Bronchial epithelial cell (primary cell): ENCODE measurements around the gene MPST. TPM values are rescaled to one million over a fixed set of nuclear protein-coding genes. Genes with fewer than 3 reads are reported as not detected.

Source experiments
- DNase-seq: peaks from one replicate; pipeline ENCODE4 v3.0.0-alpha.2; 2010; ENCODE audit warnings: low read depth
- FAIRE-seq: peaks from 2 replicates; lab custom pipeline; 2011; peaks lifted over from hg19 to GRCh38; lab: Jason Lieb, UNC
- H3K27me3 ChIP-seq: 2 replicates; pipeline ENCODE4 v1.5.1; 2011; ENCODE audit warnings: low read length; ENCODE audit not compliant: control insufficient read depth, insufficient read depth
- H3K36me3 ChIP-seq: 2 replicates; pipeline ENCODE4 v1.5.1; 2011; ENCODE audit warnings: low read length; ENCODE audit not compliant: control insufficient read depth, insufficient read depth
- H3K4me3 ChIP-seq: 2 replicates; pipeline ENCODE4 v1.5.1; 2011; ENCODE audit warnings: mild to moderate bottlenecking, low read depth, low read length, control low read depth
- CTCF ChIP-seq: IDR thresholded peaks from 2 replicates; pipeline ENCODE4 v1.5.1; 2011; ENCODE audit warnings: mild to moderate bottlenecking, moderate library complexity, low read length, control low read depth, inconsistent platforms; ENCODE audit not compliant: insufficient read depth, severe bottlenecking
- total RNA-seq: library from RNA; depleted of rRNA; stranded (reverse); fragments of >200 nt; gene quantifications from 2 replicates; pipeline ENCODE4 v1.2.1, GENCODE V29; 2014

Gene MPST
- total RNA-seq, 1 donor from 2014 or later, result 121 TPM

- H3K4me3 ChIP-seq, result no peak overlapping the region
- DNase-seq, result no peak
- no peak for FAIRE-seq
- no peaks in the 10 kb centered on the region for H3K36me3 ChIP-seq
- no peaks in the 10 kb centered on the region for H3K27me3 ChIP-seq
- TF ChIP-seq CTCF, result no peak
These were observed 27.5 kb downstream of the MPST start for GRCh38 chr22:37047006-37047405.

GRCh38 chr22:37048133-37048532 is 28.6 kb downstream of the MPST start:
- FAIRE-seq, result no peak

GRCh38 chr22:37049224-37049623 is 29.7 kb downstream of the MPST start:
- DNase-seq (no peak), FAIRE-seq (no peak)
- H3K27me3 ChIP-seq, result no peaks in the 10 kb centered on the region
- no peak for TF ChIP-seq CTCF
- H3K36me3 ChIP-seq, result no peaks in the 10 kb centered on the region
- H3K4me3 ChIP-seq, result no peak overlapping the region

More at GRCh38 chr22:37048133-37048532, 28.6 kb downstream of the MPST start:
- Histone ChIP-seq H3K36me3 (no peaks in the 10 kb centered on the region), H3K27me3 (no peaks in the 10 kb centered on the region), H3K4me3 (no peak overlapping the region)
- DNase-seq, result no peak
- no peak for TF ChIP-seq CTCF

GRCh38 chr22:37050913-37051312 is 31.4 kb downstream of the MPST start:
- TF ChIP-seq CTCF, result no peak
- H3K27me3 ChIP-seq, result no peaks in the 10 kb centered on the region
- no peak for DNase-seq
- no peaks in the 10 kb centered on the region for H3K36me3 ChIP-seq
- no peak overlapping the region for H3K4me3 ChIP-seq
- FAIRE-seq, result no peak

- DNase-seq (peak; percentile 27), FAIRE-seq (no peak)
- Histone ChIP-seq H3K27me3 (no peaks in the 10 kb centered on the region), H3K4me3 (peak within 1 kb of the TSS; percentile 47), H3K36me3 (peaks cover 2% of the 10 kb centered on the region)
- TF ChIP-seq CTCF, result no peak
These were observed 32.1 kb downstream of the MPST start, which contains the start of gene KCTD17 for GRCh38 chr22:37051391-37052385. Gene KCTD17 (plus strand): TSS chr22:37051742. CDS start chr22:37051761, 19 bp downstream.
